GM21576 (cell line): Measurements from ENCODE around the gene MREG.

Experiments
- ATAC-seq: cut with Tn5 transposase; IDR thresholded peaks from one replicate; pipeline ENCODE4 v1.9.1; 2021; ENCODE audit warnings: mild to moderate bottlenecking, moderate library complexity; ENCODE audit not compliant: unreplicated experiment

The MREG gene, protein sequence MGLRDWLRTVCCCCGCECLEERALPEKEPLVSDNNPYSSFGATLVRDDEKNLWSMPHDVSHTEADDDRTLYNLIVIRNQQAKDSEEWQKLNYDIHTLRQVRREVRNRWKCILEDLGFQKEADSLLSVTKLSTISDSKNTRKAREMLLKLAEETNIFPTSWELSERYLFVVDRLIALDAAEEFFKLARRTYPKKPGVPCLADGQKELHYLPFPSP

DNA sequence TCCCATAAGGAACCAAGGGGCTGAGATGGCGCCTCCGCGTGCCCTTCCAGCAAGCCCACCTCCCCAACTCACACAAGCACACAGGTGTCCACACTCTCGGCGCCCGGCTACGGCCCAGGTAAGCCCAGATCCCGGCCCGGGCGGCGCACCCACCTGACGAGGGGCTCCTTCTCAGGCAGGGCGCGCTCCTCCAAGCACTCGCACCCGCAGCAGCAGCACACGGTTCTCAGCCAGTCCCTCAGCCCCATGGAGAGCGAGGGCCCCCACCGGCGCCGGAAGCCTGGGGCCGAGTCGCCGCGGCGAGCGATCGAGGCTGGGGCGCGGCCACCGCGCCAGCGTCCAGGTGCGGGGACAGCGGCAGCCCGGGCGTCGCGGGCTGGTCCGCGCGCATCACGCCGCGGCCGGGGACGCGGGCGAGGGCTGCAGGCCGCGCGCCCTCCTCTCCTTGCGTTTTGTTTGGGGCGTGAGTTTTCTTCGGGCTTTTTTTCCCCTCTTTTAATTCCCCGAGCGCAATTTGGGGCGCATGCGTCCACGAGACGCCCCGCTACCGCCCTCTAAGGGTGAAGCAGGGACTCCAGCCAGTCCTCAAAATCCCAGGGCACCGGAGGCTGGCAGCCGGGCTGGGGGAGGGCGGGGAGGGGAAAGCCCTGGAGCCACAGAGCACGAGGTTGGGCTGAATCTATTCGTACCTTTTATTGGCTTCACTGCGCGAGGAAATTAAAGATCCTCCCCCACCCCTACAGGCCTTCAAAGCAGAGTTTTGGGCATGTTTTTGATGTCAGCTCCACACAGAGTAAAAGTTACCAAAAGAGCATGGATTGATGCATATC, at the start of gene MREG:
Gene MREG (minus strand): TSS at position 472 of the 830 bp plus-strand sequence. CDS start 224 bp downstream, at position 248.
- ATAC-seq: peak; percentile 36

DNA sequence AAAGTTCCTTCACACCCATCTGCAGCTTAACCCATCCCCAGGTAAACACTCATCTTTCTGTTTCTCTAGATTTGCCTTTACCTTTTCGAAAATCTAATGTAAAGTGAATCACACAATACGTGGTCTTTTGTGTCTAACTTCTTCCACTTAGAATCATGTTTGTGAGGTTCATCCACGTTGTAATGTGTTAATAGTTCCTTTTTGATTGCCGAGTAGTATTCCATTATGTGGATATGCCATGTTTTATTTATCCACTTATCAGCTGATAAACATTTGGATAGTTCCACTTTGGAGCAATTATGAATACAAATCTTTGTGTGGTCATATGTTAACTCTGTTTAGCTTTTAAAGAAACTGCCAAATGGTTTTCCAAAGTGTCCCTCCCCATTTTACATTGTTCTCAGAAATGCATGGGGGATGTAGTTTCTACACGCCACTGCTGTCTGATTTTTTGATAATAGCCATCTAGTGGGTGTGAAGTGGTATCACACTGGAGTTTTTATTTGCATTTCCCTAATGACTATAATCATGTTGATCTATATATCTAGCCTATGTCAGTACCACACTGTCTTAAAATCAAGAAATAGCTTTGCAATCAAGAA, 46.0 kb upstream of the MREG start:
- no peak for ATAC-seq

DNA sequence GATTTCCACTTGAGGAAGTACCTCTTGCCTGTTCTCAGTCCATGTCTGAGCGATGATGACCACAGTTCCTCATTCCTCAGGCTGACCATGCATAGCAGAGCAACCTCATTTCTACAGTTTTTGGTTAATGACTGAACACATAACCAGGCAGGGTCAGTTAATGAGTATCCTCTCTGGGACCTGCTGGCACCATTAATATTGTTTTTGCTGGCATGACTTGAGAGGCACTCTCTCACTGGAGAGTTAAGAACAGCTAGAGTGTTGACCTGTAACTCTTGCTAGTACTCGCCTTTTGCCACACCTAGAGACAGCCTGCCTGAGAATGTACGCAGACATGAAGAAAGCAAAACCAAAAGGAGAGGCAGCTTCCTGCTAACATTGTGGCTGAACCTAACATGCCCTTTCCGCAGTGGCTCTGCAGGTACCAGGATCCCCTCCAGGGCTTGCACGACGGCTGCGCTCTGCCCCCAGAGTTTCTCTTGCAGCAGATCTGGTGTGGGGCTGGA, 44.4 kb upstream of the MREG start:
- peak; percentile 85 for ATAC-seq

DNA sequence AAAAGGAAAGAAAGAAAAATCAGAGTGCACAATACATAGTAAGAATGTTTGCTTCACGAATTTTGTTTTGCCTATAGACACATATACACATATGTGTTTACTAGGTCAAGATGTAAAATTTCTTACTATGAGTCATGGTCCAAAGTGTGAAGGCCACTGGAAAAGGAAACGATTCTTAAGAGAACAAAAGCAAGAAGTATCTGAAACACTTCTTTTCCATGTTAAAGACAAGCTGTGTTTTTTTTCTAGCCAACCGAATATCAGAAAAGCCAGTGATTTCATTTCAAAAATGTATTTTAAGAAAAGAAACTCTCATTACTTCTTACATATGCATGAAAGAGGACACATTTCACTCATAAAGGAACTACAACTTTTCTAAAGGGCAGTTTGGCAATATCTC, 43.4 kb upstream of the MREG start:
- peak; percentile 46 for ATAC-seq

DNA sequence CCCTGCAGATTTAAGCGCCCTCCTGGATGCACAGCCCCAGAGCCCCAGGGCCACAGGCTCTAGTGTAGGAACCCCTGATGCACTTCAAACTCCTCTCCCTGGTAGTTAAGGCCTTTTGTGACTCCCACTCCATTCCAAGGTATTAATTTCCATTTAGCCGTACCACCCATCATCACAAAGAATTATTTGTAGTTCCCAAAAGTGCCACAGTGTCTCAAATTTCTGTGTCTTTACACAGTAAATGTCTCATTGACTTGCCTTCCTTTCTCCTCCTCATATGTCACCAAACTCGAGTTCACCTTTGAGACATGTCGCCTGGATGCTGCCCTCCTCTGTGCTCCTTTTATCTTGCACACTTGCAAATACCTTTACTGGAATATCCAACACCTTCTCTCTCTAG, 42.3 kb upstream of the MREG start:
- ATAC-seq: no peak

DNA sequence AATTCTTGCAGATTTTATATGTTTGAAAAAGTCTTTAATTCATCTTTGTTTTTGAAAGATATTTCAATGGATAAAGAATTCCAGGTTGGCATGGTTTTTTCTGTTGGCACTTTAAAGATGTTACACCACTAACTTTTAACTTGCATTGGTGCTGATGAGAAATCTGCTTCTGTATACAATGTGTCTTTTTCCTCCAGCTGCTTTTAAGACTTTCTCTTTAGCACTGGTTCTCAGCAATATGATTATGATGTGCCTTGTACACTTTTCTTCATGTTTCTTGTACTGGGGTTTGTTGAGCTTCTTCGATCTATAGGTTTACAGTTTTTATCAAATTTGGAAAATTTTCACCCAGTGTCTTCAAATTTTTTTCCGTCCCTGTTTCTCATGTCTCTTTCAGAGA, 39.1 kb upstream of the MREG start:
- no peak for ATAC-seq

DNA sequence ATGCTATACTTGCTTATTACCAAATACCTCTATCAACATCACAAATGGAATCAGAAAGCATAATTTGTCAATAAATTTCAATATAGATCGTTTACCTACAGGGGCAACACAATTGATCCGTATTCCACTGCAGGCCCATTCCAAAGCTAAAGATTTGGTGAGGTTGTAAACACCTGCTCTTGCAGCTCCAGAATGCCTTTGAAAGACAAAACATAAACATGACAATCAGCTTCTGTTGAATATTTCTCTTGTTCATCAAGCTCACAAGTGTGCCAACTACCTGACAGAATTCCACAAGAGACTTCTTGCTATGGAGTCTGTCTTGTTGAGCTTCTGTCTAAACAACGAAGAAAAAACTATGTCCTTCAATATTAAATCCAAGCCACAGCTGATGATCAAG, 38.0 kb upstream of the MREG start:
- no peak for ATAC-seq

DNA sequence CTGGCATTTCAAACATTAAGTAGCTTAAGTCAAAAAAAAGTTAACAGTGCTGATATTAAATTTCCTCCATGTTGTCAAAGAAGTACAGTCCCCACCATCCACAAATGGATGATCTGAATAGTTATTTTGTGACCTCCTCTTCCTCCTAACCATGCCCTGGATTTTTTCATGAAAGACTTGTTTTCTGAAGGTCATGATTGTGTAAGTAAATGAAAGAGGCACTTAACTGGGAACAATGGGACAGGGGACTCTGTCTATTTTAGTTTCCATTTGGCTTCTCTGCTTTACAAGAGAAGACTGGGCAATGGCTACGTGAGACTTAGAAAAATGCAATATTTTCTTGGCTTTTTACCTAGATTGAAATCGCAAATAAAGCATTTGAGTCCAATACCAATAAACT, 36.1 kb upstream of the MREG start:
- ATAC-seq: no peak

DNA sequence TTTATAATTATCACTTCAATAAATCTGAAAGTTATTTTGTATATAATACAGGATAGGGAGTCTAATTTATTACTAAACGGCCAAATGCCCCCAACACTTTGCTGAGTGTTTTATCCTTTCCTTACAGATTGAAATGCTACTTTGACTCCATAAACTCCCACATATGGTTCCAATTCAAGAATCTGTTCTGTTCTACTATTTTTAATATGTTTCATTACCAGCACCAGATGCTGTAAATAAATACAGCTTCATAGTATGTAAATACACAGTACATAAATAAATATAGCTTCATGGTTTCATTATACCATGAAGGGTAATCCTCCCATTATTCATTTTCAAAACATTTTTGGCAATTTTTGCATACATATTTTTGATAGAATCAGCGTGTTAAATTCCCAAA, 34.0 kb upstream of the MREG start:
- ATAC-seq: no peak

DNA sequence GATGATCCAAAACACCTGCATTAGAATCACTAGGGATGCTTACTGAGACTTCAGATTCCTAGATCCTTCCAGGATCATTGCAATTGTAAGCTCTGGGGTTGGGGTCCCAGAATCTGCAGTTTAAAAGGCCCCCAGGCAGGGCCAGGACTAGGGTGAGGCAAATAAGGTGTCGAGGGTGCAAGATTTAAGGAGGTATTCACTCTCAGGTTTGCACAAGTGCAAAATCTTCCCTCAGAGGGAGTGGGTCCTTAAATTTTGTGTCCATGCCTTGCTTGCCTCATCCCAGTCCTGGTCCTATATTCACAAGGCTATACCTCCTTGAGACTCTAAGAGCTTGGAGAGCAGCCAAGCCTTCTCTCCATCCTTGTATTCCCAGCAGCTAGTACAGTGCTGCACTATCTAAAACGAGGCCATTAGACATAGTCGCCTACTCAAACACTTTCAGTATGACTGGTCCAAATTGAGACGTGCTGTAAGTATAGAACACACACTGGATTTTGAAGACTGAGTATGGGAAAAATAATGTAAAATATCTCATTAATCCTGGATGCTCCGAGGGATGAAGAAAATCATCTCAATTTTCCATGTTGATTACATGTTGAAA, 31.6 kb upstream of the MREG start:
- ATAC-seq: peak; percentile 99

DNA sequence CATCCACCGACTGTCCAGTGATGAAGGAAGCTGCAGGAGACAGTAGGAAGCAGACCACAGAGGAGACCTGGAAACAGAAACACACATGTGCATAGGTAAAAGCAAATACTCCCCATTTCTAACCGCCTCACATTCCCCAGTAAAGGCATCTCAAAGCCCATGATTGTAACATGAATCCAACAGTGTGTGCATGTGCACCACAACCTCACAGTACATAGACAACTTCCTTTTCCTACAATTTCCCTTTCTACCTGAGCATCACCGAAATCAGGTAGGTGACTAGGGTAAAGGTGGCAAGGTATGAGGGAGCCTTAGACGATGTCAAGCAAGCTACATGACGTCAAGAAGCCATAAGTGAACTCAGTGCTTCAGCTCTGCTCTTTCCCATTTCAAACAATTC, 30.6 kb upstream of the MREG start:
- no peak for ATAC-seq

DNA sequence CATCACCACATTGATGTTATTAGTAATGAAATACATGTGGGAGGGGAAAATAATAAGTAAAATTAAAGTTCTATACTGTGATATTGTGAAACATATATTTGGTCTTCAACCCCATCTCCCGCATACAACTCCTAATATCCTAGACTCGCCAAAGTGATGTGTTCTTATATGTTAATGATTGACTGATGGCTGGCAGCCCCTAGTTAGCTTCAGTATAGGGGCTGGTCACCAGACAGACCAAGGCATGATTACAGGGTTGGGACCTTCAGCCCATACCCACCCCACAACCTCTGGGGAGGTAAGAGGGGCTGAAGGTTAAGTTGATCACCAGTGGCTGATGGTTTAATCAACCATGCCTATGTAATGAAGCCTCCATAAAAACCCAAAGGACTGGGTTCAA, 28.1 kb upstream of the MREG start:
- ATAC-seq: no peak

DNA sequence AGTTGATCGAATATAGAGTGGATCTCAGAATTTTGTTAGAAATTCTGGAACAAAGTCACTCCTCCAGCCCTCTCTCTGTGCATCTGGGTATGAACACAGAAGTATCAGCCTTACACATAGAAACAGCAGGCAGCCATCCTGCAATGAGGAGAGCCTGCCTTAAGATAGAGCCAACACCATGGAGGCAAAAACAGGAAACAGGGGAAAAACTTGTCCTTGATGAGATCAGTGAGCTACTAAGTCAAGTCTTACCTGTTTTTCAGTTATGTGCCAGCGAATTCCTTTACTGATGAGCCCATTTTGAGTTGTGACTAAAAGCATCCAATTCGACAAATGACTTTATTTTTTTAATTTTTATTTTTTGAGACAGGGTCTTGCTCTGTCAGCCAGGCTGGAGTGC, 26.6 kb upstream of the MREG start:
- ATAC-seq: no peak

DNA sequence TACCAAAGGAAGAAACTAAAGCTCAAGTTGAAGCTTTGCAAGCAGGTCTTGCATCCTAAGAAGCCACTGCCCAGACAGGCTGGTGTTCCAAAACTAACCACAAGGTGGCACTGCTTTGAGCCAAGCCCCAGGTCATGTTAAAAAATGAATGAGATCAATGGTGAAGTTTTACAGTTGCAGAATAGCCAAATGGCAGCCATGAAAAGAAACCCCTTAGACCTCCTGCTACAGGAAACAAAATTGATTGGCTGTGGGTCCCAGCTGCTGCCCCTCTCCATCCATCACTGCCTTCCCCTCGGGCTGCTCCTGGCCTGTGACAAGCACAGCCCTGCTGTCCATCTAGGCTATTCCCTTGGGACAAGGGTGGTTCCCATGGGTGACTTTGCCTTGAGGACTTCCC, 20.7 kb upstream of the MREG start:
- ATAC-seq: peak; percentile 25

DNA sequence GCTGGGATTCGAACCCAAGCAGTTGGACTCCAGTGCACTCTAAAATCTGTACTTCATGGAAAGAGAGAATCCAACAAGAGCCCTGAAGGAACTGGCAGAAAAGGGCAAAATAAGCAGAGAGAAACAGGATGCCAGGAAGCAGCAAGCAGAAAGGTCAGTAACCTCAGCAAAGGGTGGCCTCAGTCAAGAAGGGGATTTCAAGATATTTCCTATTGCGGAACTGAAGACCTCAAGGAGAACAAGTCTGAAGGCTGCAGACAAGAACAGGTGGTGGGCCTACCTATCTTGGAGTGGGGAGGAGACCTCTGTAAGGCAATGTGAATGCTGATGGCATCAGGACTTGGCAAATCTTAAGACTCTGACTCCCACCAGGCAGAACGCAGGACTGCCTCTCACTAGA, 20.1 kb upstream of the MREG start:
- peak; percentile 31 for ATAC-seq

DNA sequence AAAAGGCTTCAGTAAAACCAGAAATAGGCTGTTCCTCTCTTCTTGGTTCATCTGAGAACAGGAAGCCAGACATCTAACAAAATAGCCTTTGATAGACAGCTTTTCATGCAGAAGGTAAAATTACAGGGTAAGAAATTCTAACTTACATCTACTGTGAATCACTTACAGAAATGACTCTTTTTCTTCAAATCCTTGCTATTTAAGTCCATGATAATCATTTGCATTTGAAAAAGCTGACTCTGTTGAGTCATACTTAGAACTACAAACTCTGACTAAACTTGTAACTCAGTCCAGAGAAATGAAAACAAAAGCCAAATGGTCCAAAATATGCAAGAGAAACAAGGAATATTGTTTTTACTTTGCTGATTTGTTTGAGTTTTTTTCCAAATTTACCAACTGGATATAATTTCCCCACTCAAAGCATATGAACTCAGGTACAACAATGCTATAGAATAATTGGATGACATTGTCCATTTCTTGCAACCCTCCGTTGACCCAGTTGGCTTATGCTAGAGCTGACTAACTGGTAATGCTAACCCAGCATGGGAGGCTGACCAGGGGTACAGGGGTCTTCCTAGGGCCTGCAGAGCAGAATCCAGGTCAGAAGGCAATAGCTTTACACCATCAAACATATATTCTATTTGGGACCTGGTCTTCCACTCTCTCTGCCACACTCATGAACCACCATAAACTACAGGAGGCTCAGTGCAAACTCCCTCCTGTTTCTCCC, 18.8 kb upstream of the MREG start:
- ATAC-seq: peak; percentile 81

DNA sequence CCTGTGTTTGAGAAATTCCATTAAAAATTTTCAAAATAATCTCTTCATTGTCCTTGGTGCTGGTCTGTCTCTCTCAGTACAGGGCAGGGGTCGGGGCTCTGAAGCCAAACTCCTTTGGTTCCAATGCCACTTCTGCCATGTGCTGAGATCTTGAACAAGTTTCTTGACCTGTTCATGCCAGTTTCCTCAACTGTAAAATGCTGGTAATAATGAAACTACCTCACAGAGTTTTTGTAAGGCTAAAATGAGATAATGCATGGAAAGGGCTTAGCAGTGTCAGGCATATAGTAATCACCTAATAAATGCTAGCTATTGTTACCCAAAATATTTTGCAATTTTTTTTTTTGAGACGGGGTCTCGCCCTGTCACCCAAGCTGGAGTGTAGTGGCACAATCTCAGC, 16.9 kb upstream of the MREG start:
- no peak for ATAC-seq

DNA sequence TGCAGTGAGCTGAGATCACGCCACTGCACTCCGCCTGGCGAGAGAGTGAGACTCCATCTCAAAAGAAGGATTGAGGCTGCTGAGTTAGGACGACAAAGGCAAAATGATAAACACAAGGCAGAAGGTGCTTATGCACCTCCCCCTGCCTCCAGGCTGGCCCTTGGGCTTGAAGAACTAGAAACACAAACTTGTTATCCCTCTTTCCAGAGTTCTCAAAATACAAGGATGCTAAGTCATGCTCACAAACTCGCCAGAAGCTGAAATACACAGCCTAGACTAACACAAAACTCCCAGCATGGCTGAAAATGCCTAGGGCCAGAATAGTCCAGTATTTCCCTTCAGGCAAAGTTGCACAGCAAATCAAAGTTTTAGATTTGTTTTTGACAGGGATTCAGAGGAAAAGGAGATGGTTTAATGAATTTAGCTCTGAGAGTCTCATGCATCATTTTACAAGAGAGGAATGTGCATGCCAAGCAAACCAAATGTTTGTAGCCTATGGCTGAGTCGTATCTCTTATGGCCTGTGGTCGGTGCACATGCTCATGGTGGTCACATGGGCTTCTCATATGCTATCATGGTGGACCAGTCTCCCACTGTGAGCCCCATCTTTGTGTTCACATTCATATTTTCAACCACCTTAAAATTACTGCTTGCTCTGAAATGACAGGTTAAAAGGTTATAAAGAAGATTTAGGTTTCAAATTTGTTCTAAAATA, 16.2 kb upstream of the MREG start:
- ATAC-seq: no peak

DNA sequence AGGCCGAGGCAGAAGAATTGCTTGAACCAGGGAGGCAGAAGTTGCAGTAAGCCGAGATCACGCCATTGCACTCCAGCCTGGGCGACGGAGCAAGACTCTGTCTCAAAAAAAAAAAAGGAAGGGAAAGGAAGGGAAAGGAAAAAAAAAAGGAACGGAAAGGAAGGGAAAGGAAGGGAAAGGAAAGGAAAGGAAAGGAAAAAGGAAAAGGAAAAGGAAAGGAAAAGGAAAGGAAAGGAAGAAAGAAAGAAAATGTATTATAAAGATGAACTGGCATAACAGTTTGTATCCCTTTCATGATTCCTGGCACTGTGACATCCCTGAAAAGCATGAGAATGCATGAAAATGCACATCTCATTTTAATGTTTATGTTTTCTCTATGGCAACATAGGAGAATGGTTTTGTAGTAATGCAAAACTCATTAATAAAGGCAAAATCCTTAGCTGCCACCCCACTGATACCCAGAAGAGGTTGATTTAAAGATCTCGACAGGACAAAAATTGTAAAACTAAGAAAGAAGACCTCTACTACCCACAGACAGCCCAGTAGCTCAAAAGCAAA, 11.5 kb upstream of the MREG start:
- ATAC-seq: no peak

DNA sequence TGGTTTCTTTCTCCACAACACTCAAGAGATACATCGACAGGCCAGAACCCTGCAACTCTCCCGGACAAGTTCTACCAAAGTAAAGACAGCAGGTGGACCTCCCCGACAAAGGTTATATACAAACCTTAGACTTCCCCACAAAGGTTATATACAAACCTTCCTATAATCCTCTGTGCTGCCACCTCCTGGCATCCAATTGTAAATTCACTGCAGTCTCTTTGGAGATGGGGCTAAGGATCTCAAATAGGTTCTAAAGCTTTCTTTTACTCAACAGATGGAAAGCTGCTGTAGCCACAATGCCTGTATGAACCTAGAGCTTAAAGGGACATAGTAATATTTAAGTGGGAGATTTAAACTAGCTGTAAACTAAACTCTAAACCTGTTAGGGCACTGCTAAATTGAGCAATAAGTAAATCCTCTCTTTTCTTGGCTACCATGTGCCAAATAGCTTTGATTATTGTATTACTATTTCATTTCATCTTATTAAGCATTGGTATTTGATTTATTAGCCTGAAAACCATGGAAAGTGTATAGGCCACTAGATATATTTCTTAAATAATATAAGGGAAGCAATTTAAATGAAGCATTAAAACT, 9.8 kb upstream of the MREG start:
- ATAC-seq: peak; percentile 89
